Measurements from ENCODE around the gene DNM2. TPM values are rescaled to one million over a fixed set of nuclear protein-coding genes. Genes with fewer than 3 reads are reported as not detected.
"Not testable (repeated sequence)": the region's sequence is repeated elsewhere in the genome, so short reads cannot be mapped to it uniquely, and the experiment has no call there.

The DNM2 gene
- total RNA-seq, 1 donor from 2014 or later = 280 TPM

DNA sequence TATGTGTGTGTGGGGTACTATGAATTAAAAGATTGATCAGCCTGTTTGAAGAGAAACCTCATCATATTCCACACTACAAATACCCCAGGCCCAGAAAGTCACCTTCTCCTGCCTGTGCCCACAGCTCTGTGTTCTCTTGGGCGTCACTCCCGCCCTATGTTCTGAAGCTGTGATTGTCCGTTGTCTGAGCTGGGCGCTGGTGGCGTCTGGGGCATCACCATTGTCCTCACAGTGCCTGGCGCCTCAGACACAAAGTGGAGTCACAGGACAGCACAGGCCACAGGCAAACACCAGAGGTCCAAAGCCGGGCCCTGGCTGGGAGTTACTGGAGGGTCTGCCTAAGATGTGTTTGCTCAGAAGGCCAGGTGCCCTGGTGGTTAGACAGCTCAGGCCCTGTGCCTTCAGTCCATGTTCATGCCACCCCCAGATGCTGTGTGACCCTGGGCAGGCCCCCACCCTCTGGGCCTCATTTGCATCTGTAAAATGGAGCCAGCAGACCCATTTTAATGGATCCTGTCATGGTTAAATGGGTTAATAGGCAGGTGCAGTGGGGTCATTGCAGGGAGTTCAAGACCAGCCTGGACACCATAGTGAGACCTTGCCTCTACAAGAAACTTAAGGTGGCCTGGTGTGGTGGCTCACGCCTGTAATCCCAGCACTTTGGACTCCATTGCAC is 34.5 kb downstream of the DNM2 start:
- H3K36me3 ChIP-seq = no peaks in the 10 kb centered on the region
- H3K4me3 ChIP-seq = no peak overlapping the region
- DNase-seq = no peak
- intact Hi-C loops (cut with DNase I) = no loop called here
- no peaks in the 10 kb centered on the region for H3K27me3 ChIP-seq
- peak overlapping the region; percentile 85 for H3K27ac ChIP-seq
- TF ChIP-seq, protein P1, sequence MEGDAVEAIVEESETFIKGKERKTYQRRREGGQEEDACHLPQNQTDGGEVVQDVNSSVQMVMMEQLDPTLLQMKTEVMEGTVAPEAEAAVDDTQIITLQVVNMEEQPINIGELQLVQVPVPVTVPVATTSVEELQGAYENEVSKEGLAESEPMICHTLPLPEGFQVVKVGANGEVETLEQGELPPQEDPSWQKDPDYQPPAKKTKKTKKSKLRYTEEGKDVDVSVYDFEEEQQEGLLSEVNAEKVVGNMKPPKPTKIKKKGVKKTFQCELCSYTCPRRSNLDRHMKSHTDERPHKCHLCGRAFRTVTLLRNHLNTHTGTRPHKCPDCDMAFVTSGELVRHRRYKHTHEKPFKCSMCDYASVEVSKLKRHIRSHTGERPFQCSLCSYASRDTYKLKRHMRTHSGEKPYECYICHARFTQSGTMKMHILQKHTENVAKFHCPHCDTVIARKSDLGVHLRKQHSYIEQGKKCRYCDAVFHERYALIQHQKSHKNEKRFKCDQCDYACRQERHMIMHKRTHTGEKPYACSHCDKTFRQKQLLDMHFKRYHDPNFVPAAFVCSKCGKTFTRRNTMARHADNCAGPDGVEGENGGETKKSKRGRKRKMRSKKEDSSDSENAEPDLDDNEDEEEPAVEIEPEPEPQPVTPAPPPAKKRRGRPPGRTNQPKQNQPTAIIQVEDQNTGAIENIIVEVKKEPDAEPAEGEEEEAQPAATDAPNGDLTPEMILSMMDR (IDR thresholded peaks at IDR 0.05) = no peak
- peaks cover 68% of the 10 kb centered on the region for H3K4me1 ChIP-seq
- H3K9me3 ChIP-seq = no peaks in the 10 kb centered on the region
- no peak for ATAC-seq

DNA sequence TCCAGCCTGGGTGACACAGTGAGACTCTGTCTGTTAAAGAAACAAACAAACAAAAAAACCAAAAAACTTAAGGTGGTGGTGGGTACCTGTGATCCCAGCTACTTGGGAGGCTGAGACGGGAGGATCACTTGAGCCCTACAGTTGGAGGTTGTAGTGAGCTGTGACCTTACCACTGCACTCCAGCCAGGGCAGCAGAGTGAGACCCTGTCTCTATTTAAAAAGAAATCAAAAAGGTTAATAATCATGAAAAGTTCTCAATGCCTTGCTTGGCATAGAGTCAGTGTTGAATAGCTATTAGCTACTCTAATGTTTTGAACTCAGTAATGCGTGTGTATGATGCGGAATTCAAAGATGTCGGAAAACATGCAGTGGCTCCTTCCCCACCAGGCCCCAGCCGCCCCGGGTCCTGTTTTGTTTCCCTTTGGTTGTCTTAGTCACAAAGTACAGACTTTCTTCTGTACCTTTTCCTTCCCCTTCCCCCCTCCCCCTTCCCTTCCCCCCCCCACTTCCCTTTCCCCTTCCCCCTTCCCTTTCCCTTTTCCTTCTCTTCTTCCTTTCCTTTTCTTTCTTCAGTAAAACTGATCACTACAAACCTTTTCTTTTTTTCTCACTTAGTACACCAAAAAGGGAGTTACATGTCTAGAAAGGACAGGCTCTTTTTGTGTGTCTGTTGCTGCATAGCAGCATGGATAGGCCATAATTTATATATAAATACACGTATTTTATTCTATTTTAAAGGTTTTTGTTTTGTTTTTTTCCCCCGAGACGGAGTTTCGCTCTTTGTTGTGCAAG is 35.2 kb downstream of the DNM2 start:
- H3K4me1 ChIP-seq = peaks cover 64% of the 10 kb centered on the region
- intact Hi-C loops (cut with DNase I) = no loop called here
- TF ChIP-seq, protein P1 (IDR thresholded peaks at IDR 0.05) = no peak
- no peak for ATAC-seq
- no peak for DNase-seq
- H3K36me3 ChIP-seq = no peaks in the 10 kb centered on the region
- no peak overlapping the region for H3K4me3 ChIP-seq
- no peaks in the 10 kb centered on the region for H3K27me3 ChIP-seq
- H3K27ac ChIP-seq = peak overlapping the region; percentile 85
- no peaks in the 10 kb centered on the region for H3K9me3 ChIP-seq

DNA sequence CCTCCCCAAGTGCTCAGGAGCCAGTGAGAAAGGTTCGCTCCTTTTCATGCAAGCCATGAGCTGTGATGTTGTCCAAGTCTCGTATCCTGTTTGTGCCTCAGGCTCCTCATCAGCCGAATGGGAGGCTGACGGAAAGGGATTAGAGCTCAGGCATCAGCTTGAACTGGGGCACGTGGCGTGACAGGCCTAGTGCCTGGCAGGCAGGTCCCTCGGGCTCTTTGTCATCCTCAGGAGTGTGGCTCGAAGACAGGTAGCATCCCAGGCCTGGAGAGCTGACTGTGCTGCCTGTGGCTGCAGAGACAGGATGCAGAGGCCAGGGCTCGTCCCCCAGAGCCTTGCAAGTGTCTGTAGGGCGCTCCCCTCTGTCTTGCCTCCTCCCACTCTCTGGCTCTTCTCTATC is 38.5 kb downstream of the DNM2 start:
- peak overlapping the region; percentile 17 for H3K27ac ChIP-seq
- no peak overlapping the region for H3K4me3 ChIP-seq
- H3K27me3 ChIP-seq = no peaks in the 10 kb centered on the region
- no peak for ATAC-seq
- TF ChIP-seq, protein P1 (IDR thresholded peaks at IDR 0.05) = no peak
- peaks cover 15% of the 10 kb centered on the region for H3K36me3 ChIP-seq
- no peaks in the 10 kb centered on the region for H3K9me3 ChIP-seq
- intact Hi-C loops (cut with DNase I) = no loop called here
- DNase-seq = no peak
- peaks cover 45% of the 10 kb centered on the region for H3K4me1 ChIP-seq

DNA sequence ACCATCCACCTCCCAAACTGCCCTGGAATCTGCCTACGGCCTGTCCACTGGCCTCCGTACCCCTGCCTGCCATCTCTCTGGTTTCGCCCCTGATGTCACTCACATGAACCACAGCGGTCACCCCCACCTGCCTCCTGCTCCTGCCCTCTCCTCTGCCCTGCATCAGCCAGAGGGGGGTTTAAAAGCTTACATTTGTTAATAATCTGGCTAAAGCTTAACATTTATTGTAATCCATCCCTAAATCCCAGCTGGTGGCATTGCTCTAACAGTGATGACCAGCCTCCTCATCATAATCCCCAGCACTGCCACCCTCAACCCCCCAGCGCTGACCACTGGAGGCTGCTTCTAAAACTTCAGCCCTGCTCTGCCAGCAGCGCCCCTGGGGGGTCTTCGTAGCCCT is 38.9 kb downstream of the DNM2 start:
- no peak overlapping the region for H3K4me3 ChIP-seq
- peaks cover 43% of the 10 kb centered on the region for H3K4me1 ChIP-seq
- TF ChIP-seq, protein P1 (IDR thresholded peaks at IDR 0.05) = no peak
- no peaks in the 10 kb centered on the region for H3K27me3 ChIP-seq
- ATAC-seq = no peak
- H3K9me3 ChIP-seq = no peaks in the 10 kb centered on the region
- no peak for DNase-seq
- peak overlapping the region; percentile 17 for H3K27ac ChIP-seq
- intact Hi-C loops (cut with DNase I) = no loop called here
- peaks cover 20% of the 10 kb centered on the region for H3K36me3 ChIP-seq

DNA sequence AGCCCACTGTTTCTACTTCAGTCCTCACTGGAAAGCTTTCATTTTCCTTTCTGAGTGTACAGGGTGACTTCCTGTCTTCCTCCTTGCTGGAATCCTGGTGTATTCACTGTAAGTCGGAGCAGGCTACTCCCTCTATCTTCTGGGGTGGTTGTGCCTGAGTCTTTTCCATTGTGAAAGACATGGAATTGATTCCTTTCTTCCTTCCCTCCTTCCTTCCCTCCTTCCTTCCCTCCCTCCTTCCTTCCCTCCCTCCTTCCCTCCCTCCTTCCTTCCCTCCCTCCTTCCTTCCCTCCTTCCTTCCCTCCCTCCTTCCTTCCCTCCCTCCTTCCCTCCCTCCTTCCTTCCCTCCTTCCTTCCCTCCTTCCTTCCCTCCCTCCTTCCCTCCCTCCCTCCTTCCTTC is 40.2 kb downstream of the DNM2 start:
- Histone ChIP-seq H3K4me1 (peaks cover 45% of the 10 kb centered on the region), H3K27ac (peak overlapping the region; percentile 14), H3K36me3 (peaks cover 26% of the 10 kb centered on the region)
- ATAC-seq; DNase-seq; H3K4me3 ChIP-seq; H3K9me3 ChIP-seq; H3K27me3 ChIP-seq; intact Hi-C loops (cut with DNase I): not testable (repeated sequence)

DNA sequence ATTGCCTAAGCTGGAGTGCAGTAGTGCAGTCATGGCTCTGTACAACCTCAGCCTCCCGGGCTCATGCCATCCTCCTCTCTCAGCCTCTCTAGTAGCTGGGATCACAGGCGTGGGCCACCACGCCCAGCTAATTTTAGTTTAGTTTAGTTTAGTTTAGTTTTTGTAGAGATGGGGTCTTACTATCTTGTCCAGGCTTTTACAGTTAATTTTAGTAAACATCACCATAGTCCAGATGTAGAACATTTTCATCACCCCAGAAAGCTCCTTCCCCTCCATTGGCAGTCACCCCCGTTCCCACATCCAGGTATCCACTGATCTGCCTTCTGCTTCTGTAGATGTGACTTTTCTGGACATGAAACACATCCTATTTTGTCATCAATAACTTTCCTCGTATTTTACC is 41.1 kb downstream of the DNM2 start:
- Histone ChIP-seq H3K27ac (peak overlapping the region; percentile 61), H3K9me3 (no peaks in the 10 kb centered on the region), H3K27me3 (no peaks in the 10 kb centered on the region), H3K4me1 (peaks cover 46% of the 10 kb centered on the region), H3K4me3 (no peak overlapping the region), H3K36me3 (peaks cover 26% of the 10 kb centered on the region)
- intact Hi-C loops (cut with DNase I) = no loop called here
- TF ChIP-seq, protein P1 (IDR thresholded peaks at IDR 0.05) = no peak
- ATAC-seq (no peak), DNase-seq (no peak)
